Inferior parietal cortex (tissue), 1 donor: Measurements from ENCODE around the gene TRMT10A.
"Not testable (repeated sequence)": the region's sequence is repeated elsewhere in the genome, so short reads cannot be mapped to it uniquely, and the experiment has no call there.

ENCODE experiments used
- DNase-seq: peaks from one replicate; pipeline ENCODE4 v3.0.0-alpha.2; 2016; ENCODE audit errors: extremely low spot score

TRMT10A gene

GRCh38 chr4:99552872-99553271 lies 11.0 kb downstream of the TRMT10A start:
- DNase-seq: no peak

GRCh38 chr4:99540277-99540939 lies 23.4 kb downstream of the TRMT10A start:
- DNase-seq: no peak

- no peak for DNase-seq
Measured at GRCh38 chr4:99537674-99538073, 26.2 kb downstream of the TRMT10A start.

- no peak for DNase-seq
Measured at GRCh38 chr4:99536848-99537247, 27.0 kb downstream of the TRMT10A start.

GRCh38 chr4:99536271-99536670 lies 27.6 kb downstream of the TRMT10A start:
- DNase-seq: no peak

- DNase-seq: not testable (repeated sequence)
Measured at GRCh38 chr4:99534699-99535098, 29.1 kb downstream of the TRMT10A start.

- DNase-seq: no peak
Measured at GRCh38 chr4:99529956-99530355, 33.9 kb downstream of the TRMT10A start.

GRCh38 chr4:99529228-99529627 lies 34.6 kb downstream of the TRMT10A start:
- no peak for DNase-seq

- no peak for DNase-seq
Measured at GRCh38 chr4:99518601-99519295, 45.1 kb downstream of the TRMT10A start.

GRCh38 chr4:99510721-99511120 lies 53.1 kb downstream of the TRMT10A start, which contains the start of gene C4orf17:
TSS of gene C4orf17 (plus strand) at chr4:99511021. CDS start at chr4:99513082, 2,061 bp downstream.
- DNase-seq: no peak

- DNase-seq: no peak
Measured at GRCh38 chr4:99507762-99508161, 56.1 kb downstream of the TRMT10A start.

GRCh38 chr4:99507349-99507748 lies 56.5 kb downstream of the TRMT10A start:
- no peak for DNase-seq

GRCh38 chr4:99506781-99507180 lies 57.1 kb downstream of the TRMT10A start:
- no peak for DNase-seq

GRCh38 chr4:99504804-99505502 lies 58.9 kb downstream of the TRMT10A start:
- no peak for DNase-seq
